Measurements from ENCODE around the gene PPP3R2.

The PPP3R2 gene

DNA sequence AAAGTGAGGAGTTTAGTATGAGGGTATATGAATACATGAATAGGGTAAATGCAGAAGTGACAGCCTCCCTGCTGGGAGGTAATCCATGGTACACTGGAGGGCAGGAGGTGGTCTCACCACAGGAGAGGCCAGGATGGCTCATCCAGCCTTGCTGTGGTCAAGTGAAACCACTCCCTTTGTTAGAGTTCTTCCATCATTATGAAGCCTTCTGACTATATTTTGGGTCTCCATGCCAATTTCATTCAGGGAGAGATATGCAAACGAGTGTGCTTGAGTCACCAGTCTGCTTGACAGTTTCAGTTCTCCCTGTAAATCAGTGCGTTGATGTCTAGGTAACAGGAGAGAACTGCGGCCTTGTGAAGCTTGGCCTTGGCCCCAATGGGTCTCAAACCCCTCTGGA, 16.4 kb downstream of the PPP3R2 start:
- DNase-seq (ENCODE audit: low read depth) = no peak
- no peak overlapping the region for H3K4me3 ChIP-seq (ENCODE audit: low read length)
- TF ChIP-seq, protein P1, sequence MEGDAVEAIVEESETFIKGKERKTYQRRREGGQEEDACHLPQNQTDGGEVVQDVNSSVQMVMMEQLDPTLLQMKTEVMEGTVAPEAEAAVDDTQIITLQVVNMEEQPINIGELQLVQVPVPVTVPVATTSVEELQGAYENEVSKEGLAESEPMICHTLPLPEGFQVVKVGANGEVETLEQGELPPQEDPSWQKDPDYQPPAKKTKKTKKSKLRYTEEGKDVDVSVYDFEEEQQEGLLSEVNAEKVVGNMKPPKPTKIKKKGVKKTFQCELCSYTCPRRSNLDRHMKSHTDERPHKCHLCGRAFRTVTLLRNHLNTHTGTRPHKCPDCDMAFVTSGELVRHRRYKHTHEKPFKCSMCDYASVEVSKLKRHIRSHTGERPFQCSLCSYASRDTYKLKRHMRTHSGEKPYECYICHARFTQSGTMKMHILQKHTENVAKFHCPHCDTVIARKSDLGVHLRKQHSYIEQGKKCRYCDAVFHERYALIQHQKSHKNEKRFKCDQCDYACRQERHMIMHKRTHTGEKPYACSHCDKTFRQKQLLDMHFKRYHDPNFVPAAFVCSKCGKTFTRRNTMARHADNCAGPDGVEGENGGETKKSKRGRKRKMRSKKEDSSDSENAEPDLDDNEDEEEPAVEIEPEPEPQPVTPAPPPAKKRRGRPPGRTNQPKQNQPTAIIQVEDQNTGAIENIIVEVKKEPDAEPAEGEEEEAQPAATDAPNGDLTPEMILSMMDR (conservative IDR thresholded peaks at IDR 0.05; ENCODE audit: low read length) = no peak

DNA sequence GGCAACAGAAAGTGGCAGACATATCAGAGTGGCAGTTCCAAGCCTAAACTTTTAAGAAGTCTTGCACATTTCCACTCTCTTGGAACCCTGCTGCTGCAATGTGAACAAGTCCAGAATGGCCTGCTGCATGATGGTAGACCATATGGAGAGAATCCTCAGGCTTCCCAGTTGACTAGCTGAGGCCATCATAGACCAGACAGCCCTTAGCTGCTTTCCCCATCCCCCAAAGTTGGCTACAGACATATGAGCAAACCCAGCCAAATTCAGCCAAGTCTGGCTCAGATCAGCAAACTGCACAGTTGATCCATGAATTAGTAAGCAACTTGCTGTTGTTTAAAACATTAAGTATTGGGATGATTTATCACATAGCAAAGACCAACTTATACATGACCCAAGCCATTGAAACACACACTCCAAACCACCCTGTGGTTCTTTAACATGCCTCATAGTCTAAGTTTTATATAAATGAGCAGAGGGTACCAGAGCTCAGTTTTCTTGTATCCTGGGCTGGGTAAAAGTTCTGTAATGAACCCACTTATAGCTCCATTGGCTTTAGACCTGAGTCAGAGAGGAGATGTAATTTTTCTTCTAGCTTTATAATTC, 19.9 kb downstream of the PPP3R2 start:
- no peak for DNase-seq (ENCODE audit: low read depth)
- H3K4me3 ChIP-seq (ENCODE audit: low read length) = no peak overlapping the region
- TF ChIP-seq, protein P1 (conservative IDR thresholded peaks at IDR 0.05; ENCODE audit: low read length) = no peak

- no peak for DNase-seq (ENCODE audit: low read depth)
- H3K4me3 ChIP-seq (ENCODE audit: low read length) = no peak overlapping the region
- TF ChIP-seq, protein P1 (conservative IDR thresholded peaks at IDR 0.05; ENCODE audit: low read length) = no peak
Observed at GRCh38 chr9:101572316-101572715, 22.5 kb downstream of the PPP3R2 start.

- TF ChIP-seq, protein P1 (conservative IDR thresholded peaks at IDR 0.05; ENCODE audit: low read length) = no peak
- no peak for DNase-seq (ENCODE audit: low read depth)
- H3K4me3 ChIP-seq (ENCODE audit: low read length) = no peak overlapping the region
Observed at GRCh38 chr9:101571114-101571513, 23.7 kb downstream of the PPP3R2 start.

GRCh38 chr9:101569741-101570501, 24.8 kb downstream of the PPP3R2 start:
- TF ChIP-seq, protein P1 (conservative IDR thresholded peaks at IDR 0.05; ENCODE audit: low read length) = no peak
- no peak overlapping the region for H3K4me3 ChIP-seq (ENCODE audit: low read length)
- peak; percentile 12 for DNase-seq (ENCODE audit: low read depth)

DNA sequence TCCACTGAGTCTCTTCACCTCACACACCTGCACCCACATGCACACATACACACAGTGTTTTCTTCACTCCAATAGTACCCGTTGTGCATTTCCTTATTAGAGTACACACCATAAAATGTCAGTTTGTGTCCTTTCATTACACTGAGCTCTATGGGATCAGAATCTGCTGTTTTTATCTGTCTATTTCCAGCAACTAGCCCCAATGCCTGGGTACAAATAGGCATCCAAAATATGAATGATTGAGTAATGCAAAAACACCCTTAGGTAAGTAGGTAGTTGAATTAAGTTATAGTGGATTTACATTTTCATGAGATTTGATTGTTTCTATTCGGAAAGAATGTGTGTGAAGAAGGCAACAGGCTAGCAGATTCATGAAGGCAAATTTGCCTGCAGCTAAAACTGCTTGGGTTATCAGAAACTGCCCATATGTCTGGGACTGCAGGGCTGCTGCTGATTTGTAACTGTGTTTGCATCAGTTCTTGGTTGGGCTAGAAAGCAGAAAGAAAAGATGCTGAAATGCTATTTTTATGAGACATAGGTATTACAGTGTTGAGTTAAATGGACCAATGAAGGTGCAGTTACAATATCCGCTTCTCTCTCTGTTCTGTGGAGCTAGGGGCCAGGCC, 26.9 kb downstream of the PPP3R2 start:
- TF ChIP-seq, protein P1 (conservative IDR thresholded peaks at IDR 0.05; ENCODE audit: low read length) = no peak
- no peak overlapping the region for H3K4me3 ChIP-seq (ENCODE audit: low read length)
- DNase-seq (ENCODE audit: low read depth) = no peak
